CD4-positive, alpha-beta T cell treated with Interleukin-6 for 4 hours (primary cell): Measurements from ENCODE around the gene PDCD10.

Source experiments
- DNase-seq: peaks from one replicate; pipeline ENCODE4 v3.0.0-alpha.2; 2020; ENCODE audit warnings: mixed read lengths

The PDCD10 gene

GRCh38 chr3:167671878-167672427 is 62.7 kb downstream of the PDCD10 start:
- DNase-seq: no peak

GRCh38 chr3:167669699-167670098 is 65.0 kb downstream of the PDCD10 start:
- no peak for DNase-seq

- no peak for DNase-seq
Observed at GRCh38 chr3:167668651-167669050, 66.0 kb downstream of the PDCD10 start.

- no peak for DNase-seq
Observed at GRCh38 chr3:167666563-167666962, 68.1 kb downstream of the PDCD10 start.

- no peak for DNase-seq
Observed at GRCh38 chr3:167662919-167663400, 71.7 kb downstream of the PDCD10 start.

DNA sequence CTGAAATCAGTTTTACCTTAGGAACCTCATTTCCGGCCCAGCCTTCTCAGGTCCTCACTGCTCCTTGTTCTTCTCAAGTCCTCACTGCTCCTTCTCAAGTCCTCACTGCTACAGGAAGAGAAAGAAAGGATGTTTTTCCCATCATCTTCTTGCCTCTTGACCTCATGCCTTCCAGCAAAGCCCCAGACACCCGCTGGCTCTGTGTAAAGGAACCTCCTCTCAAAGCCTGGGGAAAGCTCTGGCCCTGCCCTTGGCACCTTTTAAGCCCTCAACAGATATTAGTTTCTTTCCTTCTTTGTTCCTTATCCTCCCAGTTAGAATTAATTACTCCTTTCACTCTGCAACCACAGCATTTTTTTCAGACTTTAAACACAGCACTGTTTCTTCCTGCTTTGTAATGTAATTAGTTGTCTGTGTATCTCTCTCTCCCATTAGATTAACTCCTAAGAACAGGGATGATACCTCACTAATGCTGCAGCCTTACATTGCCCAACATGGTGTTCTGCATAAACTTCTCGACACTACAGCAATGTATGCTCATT is 76.9 kb downstream of the PDCD10 start:
- no peak for DNase-seq

- no peak for DNase-seq
Observed at GRCh38 chr3:167656821-167657220, 77.9 kb downstream of the PDCD10 start.

DNA sequence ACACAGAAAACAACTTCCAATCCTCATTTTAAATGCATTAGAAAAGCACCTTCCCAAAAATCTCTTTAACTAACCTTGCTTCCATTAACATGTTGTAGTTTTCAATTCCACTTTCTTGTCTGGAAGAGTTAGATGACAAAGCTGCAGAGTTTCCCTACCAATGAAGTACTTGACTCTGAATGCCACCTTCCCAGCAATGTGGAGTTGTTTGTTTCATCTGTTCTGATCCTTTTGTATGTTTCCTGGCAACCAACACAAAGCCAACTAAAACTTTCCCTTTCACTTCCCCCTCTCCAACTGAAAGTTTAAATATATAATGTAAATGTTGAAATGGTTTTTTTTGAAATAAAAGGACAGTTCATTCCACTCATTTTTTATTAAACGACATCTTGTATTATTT is 80.9 kb downstream of the PDCD10 start, which contains the start of gene WDR49:
Gene WDR49, minus strand, starts transcription at position 183 of the 400 bp plus-strand sequence. CDS start 517 bp downstream, outside the sequence.
- DNase-seq: no peak

DNA sequence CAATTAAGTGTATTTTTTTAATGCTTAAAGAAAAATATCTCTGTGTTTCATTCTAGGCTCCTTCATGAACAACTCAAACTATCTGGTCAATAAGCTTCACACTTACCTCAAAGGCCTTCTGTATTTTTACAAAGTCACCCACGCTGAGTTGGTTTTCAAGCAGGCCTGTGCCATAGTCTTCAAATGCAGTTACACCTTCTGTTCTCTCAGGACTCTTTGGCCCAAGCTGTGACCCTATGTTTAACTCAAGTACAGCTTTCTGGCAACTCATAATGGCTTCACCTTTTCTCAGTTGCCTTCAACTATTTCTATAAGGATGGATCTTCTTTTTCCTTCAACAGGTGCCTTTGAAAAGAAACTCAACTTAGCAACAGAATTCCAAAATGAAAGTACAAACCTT is 81.5 kb downstream of the PDCD10 start:
- no peak for DNase-seq

- DNase-seq: no peak
Observed at GRCh38 chr3:167651826-167652225, 82.9 kb downstream of the PDCD10 start.

DNA sequence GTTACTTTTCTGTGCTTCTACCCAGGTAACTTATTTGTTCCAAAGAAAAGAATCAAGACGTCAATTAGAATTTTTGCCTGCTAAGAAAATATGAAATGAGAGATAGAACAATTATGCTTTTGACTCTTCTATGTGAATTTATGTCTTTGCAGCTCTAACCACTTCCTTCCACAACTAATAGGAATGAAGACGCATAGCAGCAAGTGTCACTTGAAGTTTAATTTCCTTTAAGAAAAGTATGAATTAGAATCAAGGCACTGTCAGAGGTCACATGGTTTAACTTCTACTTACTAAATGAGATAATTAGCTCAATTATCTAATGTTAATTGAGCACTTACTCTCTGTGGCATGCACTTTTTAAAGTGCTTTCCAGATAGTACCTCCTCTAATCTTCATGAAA is 84.2 kb downstream of the PDCD10 start:
- no peak for DNase-seq

DNA sequence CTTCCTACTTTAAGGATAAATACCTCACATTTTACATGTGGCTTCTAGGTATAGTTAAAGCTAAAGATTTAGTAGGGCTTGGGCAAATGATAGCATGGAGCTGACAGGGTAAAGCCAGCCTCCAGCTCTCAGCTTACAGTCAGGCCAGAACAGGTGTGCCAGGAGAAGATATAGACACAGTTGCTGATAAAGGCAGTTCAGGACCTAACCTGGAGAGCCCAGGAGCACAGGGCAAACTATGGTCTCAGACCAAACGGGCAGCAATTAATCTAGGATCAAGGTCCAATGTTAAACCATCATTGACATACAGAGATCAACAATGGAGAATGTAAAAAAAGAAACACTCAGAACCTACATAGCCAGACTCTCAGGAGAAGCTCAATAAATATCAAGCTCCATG is 84.9 kb downstream of the PDCD10 start:
- no peak for DNase-seq

DNA sequence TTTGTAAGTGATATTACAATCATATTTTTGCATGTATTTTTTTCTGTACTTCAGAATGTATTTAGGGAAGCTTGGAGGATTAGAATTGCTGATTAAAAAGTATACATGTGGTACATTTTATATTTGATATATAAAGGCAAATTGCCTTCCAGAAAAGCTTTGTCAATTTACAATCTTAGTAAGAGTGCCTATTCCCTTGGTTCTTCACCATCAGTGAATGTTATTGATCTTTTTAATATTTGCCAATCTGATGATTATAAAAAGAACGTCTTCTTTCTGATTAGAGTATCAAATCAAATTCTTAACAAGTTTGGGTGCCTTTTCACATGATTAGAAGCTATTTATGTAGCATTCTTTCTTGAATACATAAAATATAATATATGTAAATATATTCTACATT is 90.1 kb downstream of the PDCD10 start:
- DNase-seq: no peak
